Cortex of kidney (tissue), 1 donor: ENCODE data around the gene IL2RG.
A peak's percentile ranks its signal among the peaks of the same experiment; 100 is the strongest.

Experiments
- DNase-seq: peaks from one replicate; lab custom pipeline; 2025; lab: John Stamatoyannopoulos, UW

Gene IL2RG

DNA sequence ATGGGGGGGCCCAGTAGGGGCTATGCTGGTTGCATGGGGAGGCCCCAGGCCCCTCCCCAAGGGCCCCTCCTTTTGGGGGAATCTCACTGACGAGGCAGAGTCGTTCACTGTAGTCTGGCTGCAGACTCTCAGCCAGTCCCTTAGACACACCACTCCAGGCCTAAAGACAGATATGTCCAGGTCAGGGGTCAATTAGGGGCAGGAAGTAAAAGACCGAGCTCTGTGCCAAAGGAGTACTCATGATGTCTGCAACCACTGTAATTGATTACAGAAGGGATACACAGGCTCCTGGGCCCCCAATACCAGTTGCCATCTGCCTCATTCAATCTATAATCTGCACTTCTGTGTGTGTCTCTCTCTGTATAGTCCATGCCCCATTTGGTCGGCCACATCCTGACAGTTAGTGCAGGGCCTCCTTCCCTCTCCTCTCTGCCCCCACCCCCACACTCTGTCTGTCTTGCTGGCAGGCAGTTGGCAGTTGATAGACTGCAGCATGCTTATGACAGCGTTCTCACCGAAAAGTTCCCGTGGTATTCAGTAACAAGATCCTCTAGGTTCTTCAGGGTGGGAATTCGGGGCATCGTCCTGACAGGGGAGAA, 3.5 kb downstream of the IL2RG start:
- DNase-seq, result no peak

DNA sequence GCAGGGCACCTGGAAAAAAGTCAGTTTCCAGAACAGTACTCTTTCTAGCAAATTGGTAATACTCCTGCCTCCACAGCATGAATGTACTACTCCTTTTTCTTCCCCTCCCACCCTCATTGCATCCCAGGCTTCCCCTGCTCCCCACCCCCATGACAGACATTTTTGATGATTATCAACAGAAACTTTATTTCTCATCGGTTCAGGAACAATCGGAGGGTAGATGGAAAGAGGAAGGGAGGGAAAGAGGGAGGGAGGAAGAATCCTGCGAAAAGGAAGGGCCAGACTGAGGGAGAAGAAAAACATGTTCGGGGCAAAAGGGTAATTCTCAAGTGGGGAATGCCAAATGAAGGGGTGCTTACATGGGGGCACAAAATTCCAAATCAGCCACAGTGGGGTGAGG, 4.1 kb downstream of the IL2RG start:
- no peak for DNase-seq

DNA sequence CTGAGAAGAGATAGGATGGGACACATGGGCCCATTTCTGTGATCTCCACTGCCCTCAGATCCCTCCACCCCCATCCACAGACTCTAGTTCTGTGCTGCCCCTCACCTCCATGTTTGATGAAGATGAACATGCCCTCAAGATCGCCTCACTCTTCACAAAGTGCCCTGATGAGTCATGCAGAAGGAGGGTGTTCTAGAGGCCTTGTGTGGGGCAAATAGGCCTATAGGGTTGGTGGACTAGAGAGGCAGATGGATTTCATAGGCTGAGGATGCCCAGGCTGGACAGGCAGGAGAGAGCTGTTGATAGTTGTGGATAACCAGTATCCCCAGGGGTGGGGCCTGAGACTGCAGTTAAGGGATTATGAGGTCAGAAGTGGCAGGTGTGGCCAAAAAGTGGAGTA, 5.0 kb downstream of the IL2RG start, which contains the start of gene CXorf65:
Gene CXorf65 (minus strand): TSS at position 314 of the 400 bp plus-strand sequence. CDS start 184 bp downstream, at position 130.
- DNase-seq, result no peak

DNA sequence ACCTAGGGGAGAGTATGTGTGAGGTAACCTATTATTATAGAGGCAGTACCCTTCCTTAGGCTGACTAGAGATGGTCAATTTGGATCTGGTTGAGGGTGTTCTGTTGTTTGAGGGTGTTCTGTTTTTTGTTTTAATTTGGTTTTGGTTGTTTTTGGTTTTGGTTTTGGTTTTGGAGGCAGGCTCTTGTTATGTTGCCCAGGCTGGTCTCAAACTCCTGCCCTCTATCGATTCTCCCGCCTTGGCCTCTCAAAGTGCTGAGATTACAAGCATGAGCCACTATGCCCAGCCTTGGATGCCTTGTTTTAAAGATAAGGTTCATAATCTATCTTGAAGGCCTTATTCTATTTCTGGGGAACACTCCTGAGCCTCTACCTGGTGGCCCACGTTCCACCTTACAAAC, 5.7 kb downstream of the IL2RG start:
- no peak for DNase-seq

DNA sequence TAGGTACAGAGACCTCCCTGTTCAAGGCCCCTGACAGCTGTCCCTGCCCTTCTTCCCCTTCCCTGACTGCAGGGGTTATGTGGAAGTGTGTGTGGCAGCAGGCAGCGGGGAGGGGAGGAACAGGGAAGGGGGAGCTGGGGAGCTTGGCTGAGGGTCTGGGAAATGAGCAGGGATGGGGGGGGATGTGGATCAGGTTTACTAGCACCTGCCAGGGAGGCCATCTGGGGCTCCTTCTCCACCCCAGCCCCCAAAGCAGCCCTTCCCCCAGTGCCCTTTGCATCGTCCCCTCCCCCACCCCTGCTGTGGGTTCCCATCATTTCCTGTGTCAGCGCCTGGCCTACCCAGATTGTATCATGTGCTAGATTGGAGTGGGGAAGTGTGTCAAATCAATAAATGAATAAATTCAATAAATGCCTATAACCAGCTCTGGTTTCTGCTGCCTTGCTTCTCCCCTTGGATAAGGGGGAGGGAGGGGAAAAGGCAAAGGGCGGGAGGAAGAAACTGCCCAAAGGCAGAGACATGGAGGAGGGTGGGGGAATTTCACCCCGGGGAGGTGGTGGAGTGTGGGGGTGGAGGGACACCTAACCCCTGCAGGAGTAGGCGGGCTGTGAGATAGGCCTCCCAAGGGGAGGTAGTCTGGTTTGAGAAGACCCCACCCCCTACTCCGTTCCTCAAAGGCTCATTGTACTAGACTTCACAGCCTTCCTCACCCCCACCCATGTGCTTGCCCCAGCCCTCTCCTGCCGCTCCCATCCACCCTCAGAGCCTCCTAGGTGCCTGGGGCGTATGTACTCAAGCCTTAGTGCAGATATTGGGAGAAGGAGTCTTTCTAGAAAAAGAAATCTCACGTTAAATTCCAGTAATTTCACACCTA, 8.0 kb downstream of the IL2RG start:
- no peak for DNase-seq

DNA sequence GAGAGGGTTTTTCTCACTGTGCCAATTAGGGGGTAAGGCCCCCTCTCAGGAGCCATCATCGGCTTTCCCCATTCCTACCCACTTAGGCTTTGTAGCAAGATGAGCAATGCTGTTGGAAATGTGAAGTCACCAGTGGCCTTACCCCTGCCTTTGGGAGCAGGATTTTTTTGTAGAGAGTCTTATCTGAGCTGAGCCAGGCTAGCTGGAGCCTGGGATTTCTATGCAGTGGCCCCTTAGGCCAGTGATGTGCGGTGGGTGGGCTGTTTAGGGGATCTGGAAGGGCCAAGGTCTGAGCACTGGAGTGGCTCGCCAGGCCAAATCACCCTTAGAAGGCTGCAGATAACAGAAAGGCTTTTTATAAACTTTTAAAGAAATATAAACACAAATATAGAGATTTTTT, 9.1 kb downstream of the IL2RG start:
- no peak for DNase-seq

DNA sequence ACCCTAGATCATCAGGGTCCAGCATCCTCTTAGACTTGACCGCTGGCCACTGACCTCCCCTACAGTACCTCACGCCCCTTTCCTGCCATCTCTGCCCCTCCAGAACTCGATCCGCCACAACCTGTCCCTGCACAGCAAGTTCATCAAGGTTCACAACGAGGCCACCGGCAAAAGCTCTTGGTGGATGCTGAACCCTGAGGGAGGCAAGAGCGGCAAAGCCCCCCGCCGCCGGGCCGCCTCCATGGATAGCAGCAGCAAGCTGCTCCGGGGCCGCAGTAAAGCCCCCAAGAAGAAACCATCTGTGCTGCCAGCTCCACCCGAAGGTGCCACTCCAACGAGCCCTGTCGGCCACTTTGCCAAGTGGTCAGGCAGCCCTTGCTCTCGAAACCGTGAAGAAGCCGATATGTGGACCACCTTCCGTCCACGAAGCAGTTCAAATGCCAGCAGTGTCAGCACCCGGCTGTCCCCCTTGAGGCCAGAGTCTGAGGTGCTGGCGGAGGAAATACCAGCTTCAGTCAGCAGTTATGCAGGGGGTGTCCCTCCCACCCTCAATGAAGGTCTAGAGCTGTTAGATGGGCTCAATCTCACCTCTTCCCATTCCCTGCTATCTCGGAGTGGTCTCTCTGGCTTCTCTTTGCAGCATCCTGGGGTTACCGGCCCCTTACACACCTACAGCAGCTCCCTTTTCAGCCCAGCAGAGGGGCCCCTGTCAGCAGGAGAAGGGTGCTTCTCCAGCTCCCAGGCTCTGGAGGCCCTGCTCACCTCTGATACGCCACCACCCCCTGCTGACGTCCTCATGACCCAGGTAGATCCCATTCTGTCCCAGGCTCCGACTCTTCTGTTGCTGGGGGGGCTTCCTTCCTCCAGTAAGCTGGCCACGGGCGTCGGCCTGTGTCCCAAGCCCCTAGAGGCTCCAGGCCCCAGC, 10.5 kb downstream of the IL2RG start:
- no peak for DNase-seq

DNA sequence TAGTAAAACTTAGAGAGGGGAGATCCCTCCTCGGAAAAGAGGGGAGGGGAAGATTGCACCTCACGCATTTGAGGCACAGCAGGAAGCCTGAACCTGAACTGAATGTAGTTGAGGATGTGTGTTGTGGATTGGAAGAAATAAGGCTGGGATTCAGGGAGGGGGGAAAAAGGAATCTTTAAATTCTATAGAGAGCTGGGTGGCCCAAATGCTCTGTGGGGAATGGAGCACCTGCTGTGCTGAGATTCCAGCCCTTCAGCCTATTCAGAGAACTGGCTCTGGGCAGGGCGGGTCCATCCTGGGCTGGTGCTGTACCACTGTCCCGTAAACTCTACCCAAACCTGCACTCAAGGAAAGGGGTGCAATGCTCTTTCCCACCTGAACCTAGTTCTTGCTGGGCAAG, 11.6 kb downstream of the IL2RG start:
- DNase-seq, result no peak

DNA sequence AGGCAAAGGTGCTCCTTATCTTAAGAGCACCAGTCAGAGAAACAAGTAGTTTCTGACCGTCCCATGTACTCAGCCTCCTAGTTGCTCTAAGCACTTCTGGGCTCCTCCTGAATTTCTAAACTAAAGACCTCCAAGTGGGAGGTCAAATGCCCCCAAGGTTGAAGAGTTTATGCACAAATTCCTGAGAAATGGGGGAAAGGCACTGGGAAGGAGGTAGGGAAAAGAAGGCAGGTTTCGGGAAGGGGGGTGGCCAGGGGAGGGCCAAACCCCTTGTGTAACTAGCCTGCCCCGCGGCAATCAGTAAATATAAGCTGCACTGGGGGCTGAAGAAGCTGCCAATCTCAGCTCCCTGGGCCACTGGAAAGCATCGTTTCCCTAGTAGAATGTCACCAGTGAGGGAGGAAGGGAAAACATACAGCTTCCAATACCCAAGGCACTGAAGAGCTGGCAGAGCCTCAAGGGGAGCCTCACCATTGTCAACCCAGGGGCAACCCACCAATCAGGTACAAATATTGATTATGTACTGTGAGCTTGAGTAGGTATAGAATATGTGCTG, 12.3 kb downstream of the IL2RG start:
- no peak for DNase-seq

DNA sequence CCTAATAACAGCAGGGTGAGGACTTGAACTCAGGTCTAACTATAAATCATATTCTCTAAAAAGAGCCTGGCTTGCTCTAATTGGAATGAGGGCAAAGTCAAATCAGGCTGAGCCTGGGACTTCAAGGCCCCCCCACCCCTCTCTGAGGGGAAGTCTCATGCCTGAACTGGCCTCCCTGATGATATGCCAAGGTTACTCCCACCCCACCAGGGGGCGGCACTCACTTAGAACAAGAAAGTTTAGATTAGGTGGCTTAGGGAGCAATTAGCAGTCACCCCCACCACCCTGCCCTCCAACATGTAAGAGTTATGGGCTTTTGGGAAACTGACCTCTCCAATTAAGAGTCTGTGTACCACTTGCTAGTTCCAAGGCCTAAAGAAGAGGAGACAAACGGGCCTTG, 13.1 kb downstream of the IL2RG start:
- no peak for DNase-seq

DNA sequence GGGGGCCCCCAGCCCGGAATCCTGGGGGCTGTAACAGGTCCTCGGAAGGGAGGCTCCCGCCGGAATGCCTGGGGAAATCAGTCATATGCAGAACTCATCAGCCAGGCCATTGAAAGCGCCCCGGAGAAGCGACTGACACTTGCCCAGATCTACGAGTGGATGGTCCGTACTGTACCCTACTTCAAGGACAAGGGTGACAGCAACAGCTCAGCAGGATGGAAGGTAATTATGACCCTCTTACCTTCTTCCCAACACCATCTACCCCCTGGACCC, 14.7 kb downstream of the IL2RG start:
- no peak for DNase-seq

DNA sequence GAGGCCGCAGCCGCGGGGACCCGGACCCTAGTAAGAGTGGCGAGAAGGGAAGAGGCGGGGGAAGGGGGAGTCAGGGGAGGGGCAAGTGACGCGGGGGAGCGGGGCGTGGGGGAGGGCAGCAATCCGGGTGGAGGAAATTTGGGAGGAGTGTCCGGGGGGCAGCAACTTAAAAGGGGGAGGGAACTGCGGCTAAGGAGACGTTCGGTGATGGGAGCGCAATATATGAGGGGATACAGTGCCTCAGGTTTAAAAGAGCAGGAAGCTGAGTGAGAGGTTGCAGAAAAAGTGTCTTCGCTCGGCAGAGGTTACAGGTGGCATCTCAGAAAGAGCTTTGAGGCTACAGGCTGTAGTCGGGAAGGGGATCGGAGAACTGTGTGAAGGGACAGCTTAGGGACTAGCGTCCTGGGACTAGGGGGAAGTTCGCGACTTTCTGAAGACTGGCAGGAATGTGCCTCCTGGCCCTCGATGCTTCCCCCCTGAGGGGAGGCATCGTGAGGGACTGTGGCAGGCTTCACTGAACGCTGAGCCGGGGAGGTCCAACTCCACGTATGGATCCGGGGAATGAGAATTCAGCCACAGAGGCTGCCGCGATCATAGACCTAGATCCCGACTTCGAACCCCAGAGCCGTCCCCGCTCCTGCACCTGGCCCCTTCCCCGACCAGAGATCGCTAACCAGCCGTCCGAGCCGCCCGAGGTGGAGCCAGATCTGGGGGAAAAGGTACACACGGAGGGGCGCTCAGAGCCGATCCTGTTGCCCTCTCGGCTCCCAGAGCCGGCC, 15.2 kb downstream of the IL2RG start:
- peak; percentile 2 for DNase-seq

DNA sequence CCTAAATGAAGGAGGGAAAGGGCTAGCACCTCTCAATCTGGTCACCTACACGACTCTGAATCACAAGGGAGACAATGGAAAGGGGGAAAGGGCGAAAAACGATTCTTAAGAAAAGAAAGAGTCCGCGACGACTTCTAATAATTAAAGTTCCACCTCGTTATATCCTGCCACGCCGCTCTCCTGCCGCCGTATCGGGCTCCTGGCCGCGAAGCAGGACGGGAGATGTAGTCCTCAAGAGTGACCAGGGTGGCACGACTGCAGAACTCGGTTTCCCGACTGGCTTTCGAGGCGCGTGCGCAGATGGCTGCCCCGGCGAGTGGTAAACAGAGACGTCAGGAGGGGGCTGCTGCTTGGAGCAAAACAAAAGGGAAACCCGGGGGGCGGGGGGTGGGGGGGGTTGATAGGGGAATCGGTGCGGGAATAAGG, 15.8 kb downstream of the IL2RG start, which contains the start of gene FOXO4:
Gene FOXO4 (plus strand): TSS at position 297 of the 426 bp plus-strand sequence. CDS start 678 bp downstream, outside the sequence.
- no peak for DNase-seq

DNA sequence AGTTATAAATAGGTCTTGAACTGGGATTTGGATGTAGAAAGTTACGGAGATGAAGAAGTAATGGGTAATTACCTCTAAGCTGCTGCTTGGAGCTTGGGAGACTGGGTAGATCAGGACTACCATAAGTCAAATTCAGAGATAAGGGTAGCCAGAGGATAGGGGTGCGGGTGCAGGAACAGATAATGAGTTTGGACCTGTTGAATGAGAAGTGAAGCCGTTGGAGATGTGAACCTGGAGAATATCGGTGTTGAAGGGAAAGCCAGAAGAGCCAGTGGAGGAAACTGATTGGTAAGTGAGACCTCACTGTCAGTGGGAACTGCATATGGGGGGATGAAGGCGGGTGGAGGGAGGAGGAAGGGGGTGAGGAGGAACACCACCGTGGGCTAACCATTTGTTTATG, 16.3 kb downstream of the IL2RG start:
- DNase-seq, result no peak

DNA sequence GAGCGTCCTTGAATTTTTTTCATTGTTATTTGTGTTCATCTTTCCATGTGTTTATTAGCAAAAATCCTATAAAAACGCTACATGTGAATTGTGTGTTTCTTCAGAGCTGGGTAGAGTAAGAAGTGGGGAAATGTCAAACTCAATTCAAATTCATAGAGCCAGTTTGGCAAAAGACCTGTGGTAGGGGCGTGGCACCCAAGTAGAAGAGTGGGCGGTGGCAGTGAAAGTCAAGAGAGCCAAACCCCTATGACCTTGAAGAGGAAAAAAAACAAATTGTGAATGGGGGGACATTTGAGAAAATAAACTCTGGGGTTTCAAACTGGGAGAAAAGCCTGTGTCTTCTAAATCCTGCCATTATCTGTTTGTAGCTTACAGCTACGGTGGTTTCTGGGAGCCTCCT, 20.1 kb downstream of the IL2RG start:
- no peak for DNase-seq

DNA sequence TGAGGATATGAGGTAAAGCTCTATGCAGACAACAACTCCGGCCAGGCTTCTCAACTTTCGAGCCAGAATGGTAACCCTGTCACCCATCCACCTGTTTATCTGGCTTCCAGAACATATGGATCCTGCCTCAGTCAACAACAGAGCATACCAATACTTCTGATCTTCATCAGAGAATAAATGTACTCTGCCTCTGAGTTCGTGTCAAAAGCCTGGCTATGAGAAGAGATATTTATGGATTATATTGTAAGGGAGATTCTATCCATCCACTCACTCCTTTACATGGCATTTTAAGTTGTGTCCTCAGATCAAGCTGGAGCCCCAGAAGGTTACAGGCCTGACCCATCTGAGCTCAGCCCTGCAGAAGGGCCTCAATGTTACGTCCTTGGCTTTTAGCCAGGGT, 25.5 kb downstream of the IL2RG start:
- no peak for DNase-seq

DNA sequence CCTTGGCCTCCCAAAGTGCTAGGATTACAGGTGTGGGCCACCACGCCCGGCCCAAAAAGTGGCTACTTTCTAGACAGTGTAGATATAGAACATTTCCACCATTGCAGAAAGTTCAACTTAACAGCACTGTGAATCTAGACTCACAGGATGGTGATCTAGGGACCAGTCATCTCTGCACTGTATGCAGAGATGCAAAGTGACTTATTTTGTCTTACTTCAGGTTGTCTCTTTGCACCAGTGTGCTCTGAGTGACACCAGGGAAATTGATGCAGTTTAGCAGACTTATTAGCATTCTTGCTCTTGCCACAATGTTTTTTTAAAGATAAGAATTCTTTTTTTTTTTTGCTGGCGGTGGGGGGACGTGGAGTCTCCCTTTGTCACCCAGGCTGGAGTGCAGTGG, 28.6 kb downstream of the IL2RG start:
- DNase-seq, result no peak

DNA sequence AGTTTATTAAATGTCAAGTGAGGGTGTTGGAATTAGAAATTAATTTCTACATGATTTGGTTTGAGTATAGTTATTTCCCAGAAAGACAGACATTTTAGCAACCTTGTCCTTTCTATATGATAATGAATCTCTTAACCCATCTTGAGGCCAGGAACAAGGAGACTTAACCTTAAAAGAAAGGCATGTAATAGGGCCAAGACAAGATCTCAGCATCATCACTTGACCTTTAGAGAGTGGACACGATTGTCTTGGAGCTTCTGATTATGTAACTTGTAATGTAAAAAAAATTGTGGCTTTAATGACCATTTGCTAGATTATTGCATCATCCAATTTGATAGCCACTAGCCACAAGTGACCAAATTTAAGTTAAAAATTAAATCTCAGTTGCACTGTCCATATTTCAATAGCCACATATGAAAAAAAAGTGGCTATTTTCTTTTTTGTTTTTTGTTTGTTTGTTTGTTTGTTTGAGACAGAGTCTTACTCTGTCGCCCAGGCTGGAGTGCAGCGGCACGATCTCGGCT, 29.2 kb downstream of the IL2RG start:
- no peak for DNase-seq

DNA sequence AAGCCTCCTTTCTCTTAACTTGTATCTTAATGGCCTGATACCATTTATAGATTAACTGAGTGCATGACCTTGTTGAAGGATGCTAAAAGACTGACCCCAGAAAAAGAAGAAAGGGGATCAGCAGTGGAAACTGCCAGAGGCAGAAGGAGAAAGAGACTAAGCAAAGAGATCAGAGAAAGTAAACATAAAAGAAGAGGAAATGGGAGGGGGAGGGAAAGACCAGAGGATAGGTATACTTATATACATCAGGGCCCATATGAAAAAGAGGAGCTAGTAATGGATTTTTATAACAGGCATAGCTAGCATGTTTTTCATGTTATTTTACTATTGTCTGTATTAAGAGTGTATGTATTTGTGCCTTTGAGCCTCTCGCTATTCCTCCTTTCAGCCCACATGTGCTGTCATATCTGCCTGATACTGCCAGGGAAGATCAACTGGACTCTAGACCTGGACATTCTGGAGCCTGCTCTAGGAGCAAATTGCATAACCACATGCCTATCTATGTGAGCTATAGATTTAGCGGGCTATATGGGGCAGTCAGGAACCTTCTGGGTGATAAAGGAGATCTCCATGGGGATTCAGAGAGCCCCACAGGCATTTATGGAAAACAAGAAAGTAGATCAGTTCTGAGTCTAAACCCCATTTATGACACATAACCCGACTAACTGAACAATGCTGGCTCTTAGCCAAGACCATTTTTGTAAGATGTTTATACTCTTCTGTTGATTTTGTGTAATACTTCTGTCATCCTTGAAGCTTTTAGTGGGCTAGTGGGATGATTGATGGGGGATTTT, 29.9 kb downstream of the IL2RG start:
- no peak for DNase-seq

DNA sequence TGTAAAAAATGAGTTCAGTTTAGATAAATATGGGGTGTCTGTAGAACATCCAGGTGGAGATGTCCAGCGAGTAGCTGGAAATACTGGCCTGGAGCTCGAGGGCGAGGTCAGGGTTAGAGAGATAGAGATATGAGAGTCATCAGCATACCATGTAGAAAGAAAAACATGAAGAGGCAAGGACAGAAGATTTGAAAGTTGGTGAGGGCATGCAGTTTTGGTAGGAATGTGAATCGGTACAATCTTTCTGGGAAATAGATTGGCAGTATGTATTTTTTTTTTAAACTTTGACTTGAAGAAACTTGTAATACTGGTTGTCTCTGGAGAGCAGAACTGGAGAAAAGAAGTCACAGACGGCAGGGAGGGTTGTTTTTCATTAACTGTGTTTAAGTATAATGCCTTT, 40.8 kb downstream of the IL2RG start:
- DNase-seq, result no peak
